Bronchus fibroblast of lung (primary cell): ENCODE measurements around the gene HMGCLL1. TPM values are rescaled to one million over a fixed set of nuclear protein-coding genes. Genes with fewer than 3 reads are reported as not detected.

Experiments used
- total RNA-seq: library from RNA; depleted of rRNA; stranded (reverse); fragments of >200 nt; gene quantifications from 2 replicates; pipeline ENCODE4 v1.2.3, GENCODE V29; 2015

HMGCLL1 gene
- total RNA-seq = 0.34 and 0.89 TPM in 2 replicates

DNA sequence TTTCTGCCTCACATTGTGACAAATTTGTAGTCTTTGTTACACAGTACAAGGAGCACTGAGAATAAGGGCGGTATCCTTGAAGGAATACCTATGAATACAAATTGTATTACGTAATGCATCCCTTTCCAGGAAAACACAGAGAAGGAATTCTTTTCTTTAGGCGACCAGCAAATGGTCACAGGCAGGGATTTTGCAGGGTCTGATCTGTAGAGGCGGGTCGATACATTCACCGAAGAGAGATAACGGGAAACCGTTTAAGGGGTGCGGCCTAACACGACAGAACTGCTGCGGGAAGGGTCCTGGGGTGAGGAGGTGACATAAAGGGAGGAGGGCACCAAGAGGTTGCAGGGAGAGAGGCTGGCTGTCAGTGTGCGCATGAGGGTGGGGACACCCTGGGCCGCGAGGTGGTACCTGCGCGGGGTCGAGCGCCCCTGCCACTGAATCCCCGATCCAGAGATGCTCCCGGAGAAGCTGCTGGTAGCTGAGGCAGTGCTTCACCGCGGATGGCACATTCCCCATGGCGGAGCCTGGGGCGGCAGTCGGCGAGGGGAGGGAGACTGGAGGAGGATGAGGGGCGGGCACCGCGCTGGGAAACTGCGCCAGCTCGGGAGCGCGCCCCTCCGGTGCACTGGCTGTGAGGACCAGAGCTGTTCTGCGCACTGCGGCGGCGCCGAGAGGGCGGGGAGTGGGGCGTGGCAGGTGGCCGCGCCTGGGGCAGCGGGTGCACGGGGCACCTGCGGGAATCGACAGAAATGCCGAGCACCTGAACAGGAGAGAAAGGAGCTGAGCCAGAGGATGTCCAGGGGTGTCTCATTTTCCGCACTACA is at the start of gene HMGCLL1:
Gene HMGCLL1, minus strand, starts transcription at position 656 of the 827 bp plus-strand sequence. Its CDS starts 137 bp downstream, at position 519.

